ENCODE results near the gene BEND6.

GRCh38 chr6:57026001-57026400 is 71.1 kb downstream of the BEND6 start:
- TF ChIP-seq GATA2 (IDR thresholded peaks at IDR 0.05; ENCODE audit: low read depth, low read length) = no peak
- no peak for TF ChIP-seq GATA3 (IDR thresholded peaks at IDR 0.05; ENCODE audit: low read depth, low read length)
